Measurements from ENCODE around the gene ARID1A. TPM values are rescaled to one million over a fixed set of nuclear protein-coding genes. Genes with fewer than 3 reads are reported as not detected.
A peak's percentile ranks its signal among the peaks of the same experiment; 100 is the strongest.

The ARID1A gene
- total RNA-seq, 1 donor from 2014 or later = 155 TPM

DNA sequence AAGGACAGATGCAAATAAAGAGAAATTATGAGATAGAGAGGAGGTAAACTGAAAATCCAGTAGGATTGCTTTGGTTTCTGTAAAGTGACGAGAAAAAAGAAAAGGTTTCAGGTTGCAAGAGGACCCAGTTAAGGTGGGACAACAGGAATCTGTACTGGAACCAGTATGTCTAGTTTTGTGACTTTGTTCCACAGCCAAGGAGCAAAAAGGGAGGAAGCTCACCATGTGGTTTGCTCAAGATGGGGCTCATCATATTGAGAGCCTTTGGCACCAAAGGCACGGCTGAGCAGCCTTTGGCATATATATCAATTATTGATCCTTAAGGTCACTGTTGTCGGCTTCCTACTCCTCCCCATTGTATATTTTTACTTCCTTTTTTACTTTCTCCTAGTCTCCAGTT lies 128.9 kb downstream of the ARID1A start:
- Mint-ChIP-seq H3K4me3 (peak overlapping the region; percentile 92), H3K27ac (ENCODE audit: unreplicated experiment) (no peak overlapping the region), H3K27me3 (ENCODE audit: low read depth) (no peaks in the 10 kb centered on the region), H3K9me3 (no peaks in the 10 kb centered on the region), H3K4me1 (peaks cover 30% of the 10 kb centered on the region), H3K36me3 (ENCODE audit: low read depth) (no peaks in the 10 kb centered on the region)
- TF ChIP-seq, protein P1, sequence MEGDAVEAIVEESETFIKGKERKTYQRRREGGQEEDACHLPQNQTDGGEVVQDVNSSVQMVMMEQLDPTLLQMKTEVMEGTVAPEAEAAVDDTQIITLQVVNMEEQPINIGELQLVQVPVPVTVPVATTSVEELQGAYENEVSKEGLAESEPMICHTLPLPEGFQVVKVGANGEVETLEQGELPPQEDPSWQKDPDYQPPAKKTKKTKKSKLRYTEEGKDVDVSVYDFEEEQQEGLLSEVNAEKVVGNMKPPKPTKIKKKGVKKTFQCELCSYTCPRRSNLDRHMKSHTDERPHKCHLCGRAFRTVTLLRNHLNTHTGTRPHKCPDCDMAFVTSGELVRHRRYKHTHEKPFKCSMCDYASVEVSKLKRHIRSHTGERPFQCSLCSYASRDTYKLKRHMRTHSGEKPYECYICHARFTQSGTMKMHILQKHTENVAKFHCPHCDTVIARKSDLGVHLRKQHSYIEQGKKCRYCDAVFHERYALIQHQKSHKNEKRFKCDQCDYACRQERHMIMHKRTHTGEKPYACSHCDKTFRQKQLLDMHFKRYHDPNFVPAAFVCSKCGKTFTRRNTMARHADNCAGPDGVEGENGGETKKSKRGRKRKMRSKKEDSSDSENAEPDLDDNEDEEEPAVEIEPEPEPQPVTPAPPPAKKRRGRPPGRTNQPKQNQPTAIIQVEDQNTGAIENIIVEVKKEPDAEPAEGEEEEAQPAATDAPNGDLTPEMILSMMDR (conservative IDR thresholded peaks at IDR 0.05) = no peak
- DNase-seq (ENCODE audit: low read depth, low spot score) = no peak

DNA sequence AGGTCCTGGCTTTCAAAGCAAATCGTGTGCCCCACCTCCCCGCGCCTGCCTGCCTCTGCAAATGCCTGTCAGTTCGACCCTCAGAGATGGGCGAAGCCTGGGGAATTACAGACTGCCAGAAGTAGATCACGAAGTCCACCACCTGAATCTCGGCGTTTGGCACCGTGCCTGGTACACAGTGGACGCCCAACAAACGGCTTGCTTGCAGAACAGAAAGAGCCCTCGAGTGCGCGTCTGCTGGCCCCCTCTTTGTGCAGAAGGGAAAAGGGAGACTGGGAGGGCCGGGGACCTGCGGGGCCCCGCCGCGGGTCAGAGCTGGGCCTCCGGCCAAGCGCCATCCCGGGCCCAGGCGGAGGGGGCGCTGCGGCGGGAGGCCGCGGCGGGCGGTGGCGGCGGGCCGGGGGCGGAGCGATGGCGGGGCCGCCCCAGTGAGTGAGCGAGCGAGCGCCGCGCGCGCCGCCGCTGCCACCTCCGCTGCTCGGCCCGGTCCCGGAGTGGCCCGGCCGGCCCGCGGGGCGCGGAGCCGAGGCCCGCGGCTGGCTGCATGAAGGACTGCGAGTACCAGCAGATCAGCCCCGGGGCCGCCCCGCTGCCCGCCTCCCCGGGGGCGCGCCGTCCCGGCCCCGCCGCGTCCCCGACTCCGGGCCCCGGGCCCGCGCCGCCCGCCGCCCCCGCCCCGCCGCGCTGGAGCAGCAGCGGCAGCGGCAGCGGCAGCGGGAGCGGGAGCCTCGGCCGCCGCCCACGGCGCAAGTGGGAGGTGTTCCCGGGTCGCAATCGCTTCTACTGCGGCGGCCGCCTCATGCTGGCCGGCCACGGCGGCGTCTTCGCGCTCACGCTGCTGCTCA lies 130.7 kb downstream of the ARID1A start, which contains the start of gene ZDHHC18:
TSS of gene ZDHHC18 (plus strand) at position 428 of the 845 bp plus-strand sequence. CDS start at position 545, 117 bp downstream.
- Mint-ChIP-seq H3K4me1 (peaks cover 30% of the 10 kb centered on the region), H3K36me3 (ENCODE audit: low read depth) (no peaks in the 10 kb centered on the region), H3K27ac (ENCODE audit: unreplicated experiment) (peak within 1 kb of the TSS; percentile 97), H3K9me3 (no peaks in the 10 kb centered on the region), H3K27me3 (ENCODE audit: low read depth) (no peaks in the 10 kb centered on the region), H3K4me3 (peak within 1 kb of the TSS; percentile 94)
- TF ChIP-seq, protein P1 (conservative IDR thresholded peaks at IDR 0.05) = peak; percentile 62
- DNase-seq (ENCODE audit: low read depth, low spot score) = peak; percentile 67

DNA sequence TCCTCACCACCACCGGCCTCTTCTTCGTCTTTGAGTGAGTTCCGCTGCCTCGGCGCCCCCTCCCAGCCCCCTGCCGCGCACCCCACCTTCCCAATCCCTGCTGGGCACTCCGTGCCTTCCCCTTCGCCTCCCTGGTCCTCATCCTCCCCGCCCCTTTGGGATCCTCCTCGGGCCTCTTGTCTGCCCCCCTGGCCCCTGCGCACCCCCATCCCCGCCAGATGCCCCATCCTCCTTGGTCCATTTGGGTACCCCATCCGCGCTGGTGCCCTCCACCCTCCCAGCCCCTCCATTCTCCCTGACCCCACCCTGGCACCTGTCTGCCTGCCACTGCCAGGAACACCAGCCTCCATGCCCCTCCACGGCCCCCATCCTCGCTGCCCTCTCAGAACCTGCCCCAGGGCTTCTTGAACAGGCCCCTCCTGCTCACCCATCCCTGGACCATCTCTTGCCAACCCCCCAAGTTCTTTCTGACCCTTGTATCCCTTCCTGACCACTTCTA lies 131.3 kb downstream of the ARID1A start:
- no peaks in the 10 kb centered on the region for H3K36me3 Mint-ChIP-seq (ENCODE audit: low read depth)
- H3K27ac Mint-ChIP-seq (ENCODE audit: unreplicated experiment) = peak overlapping the region; percentile 97
- H3K4me1 Mint-ChIP-seq = peaks cover 30% of the 10 kb centered on the region
- H3K27me3 Mint-ChIP-seq (ENCODE audit: low read depth) = no peaks in the 10 kb centered on the region
- TF ChIP-seq, protein P1 (conservative IDR thresholded peaks at IDR 0.05) = no peak
- no peak for DNase-seq (ENCODE audit: low read depth, low spot score)
- peak overlapping the region; percentile 94 for H3K4me3 Mint-ChIP-seq
- no peaks in the 10 kb centered on the region for H3K9me3 Mint-ChIP-seq

DNA sequence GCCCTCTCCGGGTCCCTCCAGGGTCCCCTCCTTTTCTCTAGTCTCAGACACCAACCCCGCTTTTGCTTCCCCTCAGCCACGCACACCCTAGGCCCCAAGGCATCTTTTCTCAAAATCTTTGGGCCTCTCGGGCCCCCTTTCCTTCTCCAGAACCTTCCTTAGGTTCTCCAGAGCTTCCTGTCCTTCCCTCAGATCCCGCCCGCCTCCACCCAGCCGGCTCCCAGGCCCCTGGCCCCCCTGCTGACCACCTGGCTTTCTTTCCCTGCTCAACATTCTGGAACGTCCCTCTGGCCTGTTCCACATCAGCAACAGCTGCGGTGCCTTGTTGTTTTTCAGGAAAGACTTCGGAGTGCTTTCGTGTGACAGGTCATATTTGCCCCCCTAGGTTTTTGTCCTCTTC lies 131.8 kb downstream of the ARID1A start:
- DNase-seq (ENCODE audit: low read depth, low spot score) = no peak

DNA sequence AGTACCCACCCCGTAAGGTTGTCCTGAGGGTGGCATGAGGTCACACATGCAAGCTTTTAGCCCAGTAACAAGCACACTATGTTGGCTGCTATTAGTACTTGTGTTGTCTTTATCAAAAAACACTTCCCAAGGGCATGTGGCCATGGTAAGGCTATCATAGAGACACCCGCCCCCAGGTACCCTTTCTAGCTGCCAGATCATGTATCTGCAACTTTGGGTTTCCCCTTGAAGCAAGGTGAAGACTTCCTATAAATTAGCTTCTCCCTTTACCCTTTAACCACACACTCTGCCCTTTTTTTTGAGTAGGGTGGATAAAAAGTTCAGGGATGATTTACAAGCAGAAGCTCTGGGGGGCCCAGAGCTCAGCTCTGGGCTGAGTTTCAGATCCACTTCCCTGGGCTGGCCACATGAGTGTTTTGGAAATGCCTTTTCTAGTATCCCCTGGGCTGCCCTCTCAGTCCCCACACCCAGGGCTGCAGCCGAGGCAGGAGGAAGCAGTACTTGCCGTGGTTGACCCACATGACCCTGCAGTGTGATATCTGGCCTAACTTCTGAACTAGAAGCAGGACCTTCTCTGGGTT lies 132.7 kb downstream of the ARID1A start:
- Mint-ChIP-seq H3K27me3 (ENCODE audit: low read depth) (no peaks in the 10 kb centered on the region), H3K4me3 (peak overlapping the region; percentile 94), H3K27ac (ENCODE audit: unreplicated experiment) (no peak overlapping the region), H3K4me1 (peaks cover 30% of the 10 kb centered on the region), H3K9me3 (no peaks in the 10 kb centered on the region), H3K36me3 (ENCODE audit: low read depth) (no peaks in the 10 kb centered on the region)
- DNase-seq (ENCODE audit: low read depth, low spot score) = no peak
- TF ChIP-seq, protein P1 (conservative IDR thresholded peaks at IDR 0.05) = no peak

More for the DNA sequence above, 131.8 kb downstream of the ARID1A start:
- peaks cover 30% of the 10 kb centered on the region for H3K4me1 Mint-ChIP-seq
- H3K27ac Mint-ChIP-seq (ENCODE audit: unreplicated experiment) = peak overlapping the region; percentile 97
- TF ChIP-seq, protein P1 (conservative IDR thresholded peaks at IDR 0.05) = no peak
- no peaks in the 10 kb centered on the region for H3K36me3 Mint-ChIP-seq (ENCODE audit: low read depth)
- no peaks in the 10 kb centered on the region for H3K9me3 Mint-ChIP-seq
- peak overlapping the region; percentile 94 for H3K4me3 Mint-ChIP-seq
- no peaks in the 10 kb centered on the region for H3K27me3 Mint-ChIP-seq (ENCODE audit: low read depth)

All from neural crest cell (in vitro differentiated cells).